Measurements from ENCODE around the gene OLFML2A.

- no peak for TF ChIP-seq CTCF (CRISPR knock-in tag; IDR thresholded peaks at IDR 0.05)
- TF ChIP-seq, protein P1, sequence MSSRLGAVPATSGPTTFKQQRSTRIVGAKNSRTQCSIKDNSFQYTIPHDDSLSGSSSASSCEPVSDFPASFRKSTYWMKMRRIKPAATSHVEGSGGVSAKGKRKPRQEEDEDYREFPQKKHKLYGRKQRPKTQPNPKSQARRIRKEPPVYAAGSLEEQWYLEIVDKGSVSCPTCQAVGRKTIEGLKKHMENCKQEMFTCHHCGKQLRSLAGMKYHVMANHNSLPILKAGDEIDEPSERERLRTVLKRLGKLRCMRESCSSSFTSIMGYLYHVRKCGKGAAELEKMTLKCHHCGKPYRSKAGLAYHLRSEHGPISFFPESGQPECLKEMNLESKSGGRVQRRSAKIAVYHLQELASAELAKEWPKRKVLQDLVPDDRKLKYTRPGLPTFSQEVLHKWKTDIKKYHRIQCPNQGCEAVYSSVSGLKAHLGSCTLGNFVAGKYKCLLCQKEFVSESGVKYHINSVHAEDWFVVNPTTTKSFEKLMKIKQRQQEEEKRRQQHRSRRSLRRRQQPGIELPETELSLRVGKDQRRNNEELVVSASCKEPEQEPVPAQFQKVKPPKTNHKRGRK (CRISPR knock-in tag; IDR thresholded peaks at IDR 0.05): no peak
- no peak for TF ChIP-seq EZH2 (conservative IDR thresholded peaks at IDR 0.05; ENCODE audit: low read depth, low read length)
- TF ChIP-seq POLR2A (IDR thresholded peaks at IDR 0.05; ENCODE audit: insufficient read depth in 1 of 2, low read depth in 2 of 2, low read length in 2 of 2): no peak
- no peak for TF ChIP-seq ARID2 (CRISPR knock-in tag; IDR thresholded peaks at IDR 0.05; ENCODE audit: borderline replicate concordance)
- TF ChIP-seq, protein P2, sequence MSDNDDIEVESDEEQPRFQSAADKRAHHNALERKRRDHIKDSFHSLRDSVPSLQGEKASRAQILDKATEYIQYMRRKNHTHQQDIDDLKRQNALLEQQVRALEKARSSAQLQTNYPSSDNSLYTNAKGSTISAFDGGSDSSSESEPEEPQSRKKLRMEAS (IDR thresholded peaks at IDR 0.05): no peak
- TF ChIP-seq SIN3A (IDR thresholded peaks at IDR 0.05; ENCODE audit: borderline replicate concordance, low read depth, low read length): no peak
- TF ChIP-seq, protein P3, sequence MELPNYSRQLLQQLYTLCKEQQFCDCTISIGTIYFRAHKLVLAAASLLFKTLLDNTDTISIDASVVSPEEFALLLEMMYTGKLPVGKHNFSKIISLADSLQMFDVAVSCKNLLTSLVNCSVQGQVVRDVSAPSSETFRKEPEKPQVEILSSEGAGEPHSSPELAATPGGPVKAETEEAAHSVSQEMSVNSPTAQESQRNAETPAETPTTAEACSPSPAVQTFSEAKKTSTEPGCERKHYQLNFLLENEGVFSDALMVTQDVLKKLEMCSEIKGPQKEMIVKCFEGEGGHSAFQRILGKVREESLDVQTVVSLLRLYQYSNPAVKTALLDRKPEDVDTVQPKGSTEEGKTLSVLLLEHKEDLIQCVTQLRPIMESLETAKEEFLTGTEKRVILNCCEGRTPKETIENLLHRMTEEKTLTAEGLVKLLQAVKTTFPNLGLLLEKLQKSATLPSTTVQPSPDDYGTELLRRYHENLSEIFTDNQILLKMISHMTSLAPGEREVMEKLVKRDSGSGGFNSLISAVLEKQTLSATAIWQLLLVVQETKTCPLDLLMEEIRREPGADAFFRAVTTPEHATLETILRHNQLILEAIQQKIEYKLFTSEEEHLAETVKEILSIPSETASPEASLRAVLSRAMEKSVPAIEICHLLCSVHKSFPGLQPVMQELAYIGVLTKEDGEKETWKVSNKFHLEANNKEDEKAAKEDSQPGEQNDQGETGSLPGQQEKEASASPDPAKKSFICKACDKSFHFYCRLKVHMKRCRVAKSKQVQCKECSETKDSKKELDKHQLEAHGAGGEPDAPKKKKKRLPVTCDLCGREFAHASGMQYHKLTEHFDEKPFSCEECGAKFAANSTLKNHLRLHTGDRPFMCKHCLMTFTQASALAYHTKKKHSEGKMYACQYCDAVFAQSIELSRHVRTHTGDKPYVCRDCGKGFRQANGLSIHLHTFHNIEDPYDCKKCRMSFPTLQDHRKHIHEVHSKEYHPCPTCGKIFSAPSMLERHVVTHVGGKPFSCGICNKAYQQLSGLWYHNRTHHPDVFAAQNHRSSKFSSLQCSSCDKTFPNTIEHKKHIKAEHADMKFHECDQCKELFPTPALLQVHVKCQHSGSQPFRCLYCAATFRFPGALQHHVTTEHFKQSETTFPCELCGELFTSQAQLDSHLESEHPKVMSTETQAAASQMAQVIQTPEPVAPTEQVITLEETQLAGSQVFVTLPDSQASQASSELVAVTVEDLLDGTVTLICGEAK (IDR thresholded peaks at IDR 0.05): no peak
- TF ChIP-seq, protein P3 (CRISPR knock-in tag; IDR thresholded peaks at IDR 0.05): no peak
- TF ChIP-seq ZNF138 (CRISPR knock-in tag; IDR thresholded peaks at IDR 0.05; ENCODE audit: low read depth): no peak
Observed at GRCh38 chr9:124863371-124863871, 86.5 kb downstream of the OLFML2A start.

All from HepG2 (cell line).